ENCODE measurements around the gene ARAF. TPM values are rescaled to one million over a fixed set of nuclear protein-coding genes. Genes with fewer than 3 reads are reported as not detected.

Gene ARAF
- total and polyA plus RNA-seq, 2 of the 13 experiments (the other 11 are each of a cell fraction or from before 2014, with no cell fraction given): 18.0 to 33.1 TPM

GRCh38 chrX:47539860-47540259 is 21.1 kb upstream of the ARAF start (continued):
- TF ChIP-seq, protein P1, sequence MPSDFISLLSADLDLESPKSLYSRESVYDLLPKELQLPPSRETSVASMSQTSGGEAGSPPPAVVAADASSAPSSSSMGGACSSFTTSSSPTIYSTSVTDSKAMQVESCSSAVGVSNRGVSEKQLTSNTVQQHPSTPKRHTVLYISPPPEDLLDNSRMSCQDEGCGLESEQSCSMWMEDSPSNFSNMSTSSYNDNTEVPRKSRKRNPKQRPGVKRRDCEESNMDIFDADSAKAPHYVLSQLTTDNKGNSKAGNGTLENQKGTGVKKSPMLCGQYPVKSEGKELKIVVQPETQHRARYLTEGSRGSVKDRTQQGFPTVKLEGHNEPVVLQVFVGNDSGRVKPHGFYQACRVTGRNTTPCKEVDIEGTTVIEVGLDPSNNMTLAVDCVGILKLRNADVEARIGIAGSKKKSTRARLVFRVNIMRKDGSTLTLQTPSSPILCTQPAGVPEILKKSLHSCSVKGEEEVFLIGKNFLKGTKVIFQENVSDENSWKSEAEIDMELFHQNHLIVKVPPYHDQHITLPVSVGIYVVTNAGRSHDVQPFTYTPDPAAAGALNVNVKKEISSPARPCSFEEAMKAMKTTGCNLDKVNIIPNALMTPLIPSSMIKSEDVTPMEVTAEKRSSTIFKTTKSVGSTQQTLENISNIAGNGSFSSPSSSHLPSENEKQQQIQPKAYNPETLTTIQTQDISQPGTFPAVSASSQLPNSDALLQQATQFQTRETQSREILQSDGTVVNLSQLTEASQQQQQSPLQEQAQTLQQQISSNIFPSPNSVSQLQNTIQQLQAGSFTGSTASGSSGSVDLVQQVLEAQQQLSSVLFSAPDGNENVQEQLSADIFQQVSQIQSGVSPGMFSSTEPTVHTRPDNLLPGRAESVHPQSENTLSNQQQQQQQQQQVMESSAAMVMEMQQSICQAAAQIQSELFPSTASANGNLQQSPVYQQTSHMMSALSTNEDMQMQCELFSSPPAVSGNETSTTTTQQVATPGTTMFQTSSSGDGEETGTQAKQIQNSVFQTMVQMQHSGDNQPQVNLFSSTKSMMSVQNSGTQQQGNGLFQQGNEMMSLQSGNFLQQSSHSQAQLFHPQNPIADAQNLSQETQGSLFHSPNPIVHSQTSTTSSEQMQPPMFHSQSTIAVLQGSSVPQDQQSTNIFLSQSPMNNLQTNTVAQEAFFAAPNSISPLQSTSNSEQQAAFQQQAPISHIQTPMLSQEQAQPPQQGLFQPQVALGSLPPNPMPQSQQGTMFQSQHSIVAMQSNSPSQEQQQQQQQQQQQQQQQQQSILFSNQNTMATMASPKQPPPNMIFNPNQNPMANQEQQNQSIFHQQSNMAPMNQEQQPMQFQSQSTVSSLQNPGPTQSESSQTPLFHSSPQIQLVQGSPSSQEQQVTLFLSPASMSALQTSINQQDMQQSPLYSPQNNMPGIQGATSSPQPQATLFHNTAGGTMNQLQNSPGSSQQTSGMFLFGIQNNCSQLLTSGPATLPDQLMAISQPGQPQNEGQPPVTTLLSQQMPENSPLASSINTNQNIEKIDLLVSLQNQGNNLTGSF (CRISPR knock-in tag; IDR thresholded peaks at IDR 0.05): no peak
- TF ChIP-seq ESRRA (CRISPR knock-in tag; IDR thresholded peaks at IDR 0.05; ENCODE audit: low read depth): no peak
- no peak for TF ChIP-seq ZNF776 (CRISPR knock-in tag; IDR thresholded peaks at IDR 0.05)
- TF ChIP-seq CHCHD3 (CRISPR knock-in tag; IDR thresholded peaks at IDR 0.05): no peak
- no peak for TF ChIP-seq ZNF713 (CRISPR knock-in tag; IDR thresholded peaks at IDR 0.05)
- no peak for TF ChIP-seq ZNF343 (CRISPR knock-in tag; IDR thresholded peaks at IDR 0.05)
- no peak for TF ChIP-seq ZNF460 (CRISPR knock-in tag; IDR thresholded peaks at IDR 0.05; ENCODE audit: borderline replicate concordance)
- no peak for TF ChIP-seq MTERF4 (CRISPR knock-in tag; IDR thresholded peaks at IDR 0.05)
